GM19099 (cell line): ENCODE measurements around the gene TPSD1.

ENCODE experiments used
- POLR2A ChIP-seq: IDR thresholded peaks from 3 replicates; pipeline ENCODE4 v1.6.1; 2011; ENCODE audit warnings: low read depth; ENCODE audit not compliant: insufficient read length; ENCODE audit errors: extremely low read depth

TPSD1 gene

GRCh38 chr16:1280783-1281182 is 24.9 kb downstream of the TPSD1 start:
- TF ChIP-seq POLR2A: no peak

GRCh38 chr16:1281517-1281916 is 25.6 kb downstream of the TPSD1 start:
- TF ChIP-seq POLR2A: no peak

- TF ChIP-seq POLR2A: no peak
These were observed 26.6 kb downstream of the TPSD1 start for GRCh38 chr16:1282324-1282973.

DNA sequence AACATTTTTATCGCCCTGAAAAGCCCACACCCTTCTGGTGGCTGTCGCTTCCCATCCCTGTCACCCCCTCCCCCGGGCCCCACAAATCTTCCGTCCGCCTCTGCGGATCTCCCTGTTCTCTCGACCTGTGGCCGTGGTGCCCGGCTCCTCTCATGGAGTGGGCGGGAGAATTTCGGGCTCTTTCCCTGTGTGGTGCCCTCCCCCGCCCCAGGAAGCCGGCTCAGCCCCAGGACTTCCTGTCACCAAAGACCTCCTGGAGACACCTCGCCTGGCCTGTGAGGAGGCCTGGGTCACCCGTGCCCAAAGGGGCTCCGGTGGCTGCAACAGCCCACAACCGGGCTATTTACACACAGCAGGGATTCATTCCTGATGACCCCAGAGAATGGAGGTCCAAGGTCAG is 27.4 kb downstream of the TPSD1 start:
- no peak for TF ChIP-seq POLR2A

- no peak for TF ChIP-seq POLR2A
These were observed 28.2 kb downstream of the TPSD1 start for GRCh38 chr16:1283996-1284616.

- TF ChIP-seq POLR2A: no peak
These were observed 30.0 kb downstream of the TPSD1 start for GRCh38 chr16:1285669-1286512.

DNA sequence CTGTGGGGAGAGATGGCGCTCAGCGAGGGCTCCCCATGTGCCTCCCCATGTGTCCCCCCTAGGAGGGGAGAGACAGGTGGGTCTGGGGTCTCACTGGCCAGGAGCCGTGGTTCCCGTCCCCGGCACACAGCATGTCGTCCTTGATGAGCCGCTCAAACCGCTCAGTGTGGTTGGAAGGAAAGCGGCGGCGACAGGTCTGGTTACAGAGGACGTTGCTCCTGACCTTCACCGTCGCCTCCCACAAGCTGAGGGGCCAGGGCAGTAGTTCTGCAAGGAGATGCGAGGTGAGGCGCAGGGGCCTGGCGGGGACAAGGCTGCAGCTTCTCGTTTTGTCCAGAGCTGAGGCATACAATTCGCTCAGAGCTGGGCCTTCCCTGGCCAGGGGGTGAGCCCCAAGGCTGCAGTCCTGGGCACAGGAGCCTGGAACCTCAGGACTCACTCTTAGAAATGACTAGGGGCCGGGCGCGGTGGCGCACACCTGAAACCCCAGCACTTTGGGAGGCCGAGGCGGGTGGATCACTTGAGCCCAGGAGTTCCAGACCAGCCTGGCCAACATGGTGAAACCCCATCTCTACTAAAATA is 30.7 kb downstream of the TPSD1 start:
- TF ChIP-seq POLR2A: no peak

- TF ChIP-seq POLR2A: no peak
These were observed 32.3 kb downstream of the TPSD1 start for GRCh38 chr16:1287982-1288670.

- TF ChIP-seq POLR2A: no peak
These were observed 33.1 kb downstream of the TPSD1 start for GRCh38 chr16:1288813-1289476.

DNA sequence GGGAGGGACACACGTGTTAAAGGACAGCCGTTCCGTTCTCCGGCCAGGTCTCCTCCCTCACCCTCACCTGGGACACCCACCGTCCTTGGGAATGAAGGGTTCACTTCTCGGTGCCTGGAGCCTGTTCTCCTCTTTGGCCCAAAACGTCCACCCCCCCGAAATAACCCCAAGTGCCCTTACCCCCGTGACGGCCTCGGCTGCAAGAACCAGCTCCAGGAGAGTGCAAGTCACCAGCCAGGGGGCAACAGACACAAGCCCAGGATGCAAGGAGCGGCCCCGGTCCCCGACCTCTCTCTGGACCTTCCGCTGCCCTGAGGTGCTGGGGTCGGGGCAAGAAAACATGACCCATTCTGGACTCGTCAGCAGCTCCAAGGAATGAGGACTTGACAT is 33.6 kb downstream of the TPSD1 start:
- TF ChIP-seq POLR2A: no peak

- TF ChIP-seq POLR2A: no peak
These were observed 34.2 kb downstream of the TPSD1 start for GRCh38 chr16:1290063-1290501.

GRCh38 chr16:1290860-1291575 is 35.1 kb downstream of the TPSD1 start:
- TF ChIP-seq POLR2A: no peak

GRCh38 chr16:1291576-1291974 is 35.7 kb downstream of the TPSD1 start:
- no peak for TF ChIP-seq POLR2A
